OCI-LY7 (cell line): ENCODE results near the gene ATP6V0E1.

ENCODE experiments used
- CTCF ChIP-seq: fragments of 200-600 bp; sonication (generic); conservative IDR thresholded peaks from 2 replicates; pipeline ENCODE4 v1.5.1; 2014; ENCODE audit warnings: mild to moderate bottlenecking, antibody characterized with exemption, low read length, moderate library complexity, mixed read lengths
- EZH2phosphoT487 ChIP-seq: fragments of 200-600 bp; sonication (generic); IDR thresholded peaks from 2 replicates; pipeline ENCODE4 v1.6.1; 2018; ENCODE audit warnings: low read depth, borderline replicate concordance, mild to moderate bottlenecking, mixed run types, antibody characterized with exemption, low read length, moderate library complexity, mixed read lengths

- TF ChIP-seq CTCF (no peak), EZH2phosphoT487 (no peak)
These were observed 37.1 kb downstream of the ATP6V0E1 start for GRCh38 chr5:173020643-173021042.
